ENCODE data around the gene CD302.

The CD302 gene

GRCh38 chr2:159802673-159803072 lies 4.7 kb upstream of the CD302 start:
- Histone ChIP-seq H3K36me3 (no peaks in the 10 kb centered on the region), H3K4me3 (ENCODE audit: low read depth in 1 of 2, low read length in 1 of 2) (peak overlapping the region; percentile 15 to 50), H3K9me3 (no peaks in the 10 kb centered on the region), H3K4me1 (ENCODE audit: control insufficient read depth in 1 of 2, insufficient read depth in 1 of 2, low read depth in 1 of 2, low read length in 1 of 2) (peaks cover 41 to 45% of the 10 kb centered on the region in 2 experiments), H3K27ac (peak overlapping the region; percentile 98), H3K27me3 (no peaks in the 10 kb centered on the region)
- TF ChIP-seq CTCF (IDR thresholded peaks at IDR 0.05) = no peak

GRCh38 chr2:159799833-159800232 lies 1.8 kb upstream of the CD302 start:
- Histone ChIP-seq H3K4me1 (ENCODE audit: control insufficient read depth in 1 of 2, insufficient read depth in 1 of 2, low read depth in 1 of 2, low read length in 1 of 2) (peaks cover 63 to 71% of the 10 kb centered on the region in 2 experiments), H3K27me3 (no peaks in the 10 kb centered on the region), H3K27ac (peak overlapping the region; percentile 98), H3K36me3 (no peaks in the 10 kb centered on the region), H3K9me3 (no peaks in the 10 kb centered on the region), H3K4me3 (ENCODE audit: low read depth in 1 of 2, low read length in 1 of 2) (no peak overlapping the region)
- TF ChIP-seq CTCF (IDR thresholded peaks at IDR 0.05) = no peak

- H3K4me1 ChIP-seq (ENCODE audit: control insufficient read depth in 1 of 2, insufficient read depth in 1 of 2, low read depth in 1 of 2, low read length in 1 of 2) = peaks cover 72 to 79% of the 10 kb centered on the region in 2 experiments
- peak overlapping the region; percentile 84 to 94 for H3K4me3 ChIP-seq (ENCODE audit: low read depth in 1 of 2, low read length in 1 of 2)
- no peaks in the 10 kb centered on the region for H3K36me3 ChIP-seq
- TF ChIP-seq CTCF (IDR thresholded peaks at IDR 0.05) = no peak
- no peaks in the 10 kb centered on the region for H3K27me3 ChIP-seq
- no peaks in the 10 kb centered on the region for H3K9me3 ChIP-seq
- peak overlapping the region; percentile 98 for H3K27ac ChIP-seq
These were observed 343 bp upstream of the CD302 start for GRCh38 chr2:159798376-159798725.

GRCh38 chr2:159797225-159797542 lies 824 bp downstream of the CD302 start:
- Histone ChIP-seq H3K27ac (peak overlapping the region; percentile 98), H3K36me3 (no peaks in the 10 kb centered on the region), H3K9me3 (no peaks in the 10 kb centered on the region), H3K27me3 (no peaks in the 10 kb centered on the region), H3K4me1 (ENCODE audit: control insufficient read depth in 1 of 2, insufficient read depth in 1 of 2, low read depth in 1 of 2, low read length in 1 of 2) (peaks cover 75 to 81% of the 10 kb centered on the region in 2 experiments), H3K4me3 (ENCODE audit: low read depth in 1 of 2, low read length in 1 of 2) (peak overlapping the region; percentile 84 to 94)
- TF ChIP-seq CTCF (IDR thresholded peaks at IDR 0.05) = no peak

- H3K27me3 ChIP-seq = no peaks in the 10 kb centered on the region
- no peak for TF ChIP-seq CTCF (IDR thresholded peaks at IDR 0.05)
- H3K9me3 ChIP-seq = no peaks in the 10 kb centered on the region
- H3K36me3 ChIP-seq = no peaks in the 10 kb centered on the region
- peak overlapping the region; percentile 84 to 94 for H3K4me3 ChIP-seq (ENCODE audit: low read depth in 1 of 2, low read length in 1 of 2)
- peaks cover 69% of the 10 kb centered on the region in 2 experiments for H3K4me1 ChIP-seq (ENCODE audit: control insufficient read depth in 1 of 2, insufficient read depth in 1 of 2, low read depth in 1 of 2, low read length in 1 of 2)
- H3K27ac ChIP-seq = peak overlapping the region; percentile 98
These were observed 1.9 kb downstream of the CD302 start for GRCh38 chr2:159795841-159796690.
